Skin epidermis (tissue), 12 donors: ENCODE measurements around the gene MARK3.
A peak's percentile ranks its signal among the peaks of the same experiment; 100 is the strongest.

Experiments used
- H3K27ac ChIP-seq, 21 experiments: fragments of 200-600 bp; sonication (generic) in 11 of 21; one replicate each; pipeline ENCODE4 v1.5.0; 2020; ENCODE audit warnings: mild to moderate bottlenecking in 3 of 21, inconsistent platforms in 2 of 21, moderate library complexity in 2 of 21
- H3K4me3 ChIP-seq, 7 experiments: fragments of 200-600 bp; sonication (generic) in 2 of 7; one replicate each; pipeline ENCODE4 v1.5.0; 2020; ENCODE audit warnings: inconsistent platforms in 2 of 7, mild to moderate bottlenecking in 2 of 7, moderate library complexity in 1 of 7

MARK3 gene

DNA sequence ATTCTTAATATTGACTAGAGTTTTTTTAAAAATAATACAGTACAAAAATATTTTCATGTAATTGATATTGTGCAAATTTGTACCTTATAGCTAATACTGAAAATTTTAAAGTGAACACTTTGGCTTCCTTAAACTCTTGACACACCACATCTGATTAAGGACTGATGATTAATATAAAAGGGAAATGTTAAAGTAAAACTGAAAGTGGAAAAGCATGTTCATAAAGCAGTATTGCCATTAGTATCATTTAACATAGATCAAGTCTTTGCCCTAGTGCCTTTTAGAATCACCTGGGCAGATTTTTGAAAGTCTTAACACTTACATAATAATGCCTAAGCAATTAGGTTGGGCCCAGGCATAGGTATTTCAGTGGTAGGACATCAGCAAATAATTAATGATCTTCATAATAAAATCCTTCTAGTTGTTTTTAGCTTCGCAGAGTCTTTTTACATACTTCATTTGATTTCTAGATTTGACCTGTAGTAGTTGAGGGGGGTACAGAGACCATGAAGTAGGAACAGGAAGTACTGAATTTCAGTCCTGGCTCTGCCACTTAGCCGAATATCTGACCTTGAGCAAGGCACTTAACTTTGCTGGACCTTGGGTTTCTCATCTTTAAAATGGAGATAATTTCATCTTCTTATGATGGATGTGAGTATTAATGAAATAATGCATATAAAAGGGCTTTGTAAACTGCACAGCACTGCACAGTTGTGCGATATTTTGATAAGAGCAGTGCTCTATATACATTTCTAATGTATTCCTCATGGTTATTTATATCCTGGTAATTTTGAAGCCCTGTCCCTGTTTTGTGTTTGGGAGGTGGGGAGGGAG, 43.7 kb downstream of the MARK3 start:
- H3K27ac ChIP-seq: peak overlapping the region in 7 of 21 experiments; percentile 11 to 68 (median 37)
- no peak overlapping the region for H3K4me3 ChIP-seq

DNA sequence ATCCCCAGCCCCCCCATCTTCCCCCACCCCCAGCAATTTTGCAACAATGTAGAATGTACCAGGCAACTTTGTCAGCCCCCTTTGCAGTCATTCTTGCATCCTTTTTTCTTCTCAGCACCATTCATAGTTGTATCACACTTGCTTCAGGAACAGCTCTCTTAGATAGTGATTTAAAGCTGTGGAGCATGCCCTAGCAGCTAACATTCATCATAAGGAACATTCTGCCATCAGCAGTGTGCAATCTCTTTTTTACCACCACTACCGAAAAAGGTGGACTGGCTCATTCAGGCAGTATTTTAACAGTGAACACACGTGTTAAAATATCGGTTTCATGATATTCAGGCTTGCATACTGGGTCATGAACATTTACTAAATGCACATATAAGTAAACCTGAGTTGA, 45.1 kb downstream of the MARK3 start:
- Histone ChIP-seq H3K4me3 (no peak overlapping the region), H3K27ac (no peak overlapping the region)

DNA sequence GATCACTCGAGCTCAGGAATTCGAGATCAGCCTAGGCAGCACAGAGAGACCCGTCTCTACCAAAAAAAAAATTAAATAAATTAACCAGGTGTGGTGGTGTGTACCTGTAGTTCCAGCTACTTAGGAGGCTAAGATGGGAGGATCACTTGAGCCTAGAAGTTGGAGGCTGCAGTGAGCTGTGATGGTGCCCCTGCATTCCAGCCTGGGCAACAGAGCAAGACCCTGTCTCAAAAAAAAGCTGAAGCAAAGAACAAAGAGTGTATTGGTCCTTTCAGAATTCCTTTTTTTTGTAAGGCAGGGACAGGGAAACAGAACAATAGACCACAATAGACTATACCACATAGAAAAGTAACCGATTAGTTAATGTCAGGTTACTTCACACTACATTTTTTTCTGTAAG, 47.4 kb downstream of the MARK3 start:
- H3K27ac ChIP-seq: no peak overlapping the region
- no peak overlapping the region for H3K4me3 ChIP-seq

DNA sequence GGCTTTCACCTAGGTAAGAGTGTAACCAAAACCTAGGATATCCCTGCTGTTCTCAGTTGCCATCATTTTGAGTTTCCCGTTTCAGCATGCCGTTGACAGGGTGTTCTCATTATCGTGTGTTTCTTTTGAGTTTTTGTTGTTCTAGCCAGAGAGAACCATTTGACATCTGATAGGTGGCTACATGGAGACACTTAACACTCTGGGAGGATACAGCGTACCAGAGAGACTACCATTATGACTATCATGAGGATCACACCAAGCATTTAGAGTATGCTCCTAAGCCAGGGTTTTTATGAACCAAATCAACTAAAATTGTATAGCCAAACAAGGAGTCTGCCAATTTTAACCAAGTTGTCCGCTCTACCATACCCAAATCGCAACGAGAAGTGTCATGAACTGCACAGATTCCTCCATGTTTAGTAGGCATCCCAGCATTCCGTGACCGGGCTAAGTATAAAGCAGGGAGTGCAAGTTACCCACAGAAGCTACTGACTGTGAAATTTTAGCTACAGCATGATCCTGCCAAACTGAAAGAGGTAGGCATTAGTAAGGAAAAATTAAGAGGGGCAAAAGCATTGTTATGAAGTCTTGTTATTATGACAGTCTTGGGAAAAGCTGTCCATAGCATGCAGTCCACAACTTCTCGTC, 48.8 kb downstream of the MARK3 start:
- H3K27ac ChIP-seq: no peak overlapping the region
- no peak overlapping the region for H3K4me3 ChIP-seq

DNA sequence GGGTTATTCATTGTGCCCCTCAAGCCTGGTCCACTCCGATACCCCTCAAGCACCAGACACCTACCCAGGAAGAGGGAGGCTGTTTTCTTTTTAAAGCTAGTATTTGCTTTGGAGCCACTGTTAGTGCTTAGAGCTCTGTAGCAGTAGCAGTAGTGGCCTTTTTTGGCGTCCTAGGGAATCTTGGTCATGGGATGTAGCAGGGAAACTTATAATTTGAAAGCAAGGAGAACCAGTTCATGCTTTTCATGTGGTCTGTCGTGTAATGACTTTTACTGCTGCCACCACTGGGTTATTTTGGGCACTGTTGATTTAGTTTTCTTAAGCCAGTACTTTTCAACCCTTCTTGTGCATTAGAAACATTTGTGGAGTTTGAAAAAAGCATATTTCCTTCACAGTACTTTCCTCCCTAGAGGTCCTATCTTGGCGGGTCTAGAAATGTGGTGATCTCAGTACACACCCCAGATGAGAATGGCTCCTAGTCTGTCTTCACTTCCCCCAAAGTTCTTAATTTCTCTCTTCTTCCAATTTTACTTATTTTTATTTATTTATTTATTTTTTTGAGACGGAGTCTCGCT, 49.7 kb downstream of the MARK3 start:
- H3K27ac ChIP-seq: peak overlapping the region in 2 of 21 experiments; percentile 11 to 20
- no peak overlapping the region for H3K4me3 ChIP-seq

DNA sequence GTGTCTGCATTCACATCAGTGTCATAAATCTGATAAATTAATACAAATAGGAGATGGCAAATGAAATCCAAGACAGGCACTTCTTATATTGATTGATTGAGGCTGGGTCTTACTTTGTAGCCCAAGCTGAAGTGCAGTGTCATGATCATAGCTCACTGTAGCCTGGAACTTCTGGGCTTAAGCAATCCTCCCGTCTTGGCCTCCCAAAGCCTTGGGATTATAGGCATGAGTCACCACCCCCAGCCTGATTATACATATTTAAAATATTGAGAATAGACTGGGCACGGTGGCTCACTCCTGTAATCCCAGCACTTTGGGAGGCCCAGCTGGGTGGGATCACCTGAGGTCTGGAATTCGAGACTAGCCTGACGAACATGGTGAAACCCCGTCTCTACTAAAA, 51.3 kb downstream of the MARK3 start:
- Histone ChIP-seq H3K27ac (no peak overlapping the region), H3K4me3 (no peak overlapping the region)

DNA sequence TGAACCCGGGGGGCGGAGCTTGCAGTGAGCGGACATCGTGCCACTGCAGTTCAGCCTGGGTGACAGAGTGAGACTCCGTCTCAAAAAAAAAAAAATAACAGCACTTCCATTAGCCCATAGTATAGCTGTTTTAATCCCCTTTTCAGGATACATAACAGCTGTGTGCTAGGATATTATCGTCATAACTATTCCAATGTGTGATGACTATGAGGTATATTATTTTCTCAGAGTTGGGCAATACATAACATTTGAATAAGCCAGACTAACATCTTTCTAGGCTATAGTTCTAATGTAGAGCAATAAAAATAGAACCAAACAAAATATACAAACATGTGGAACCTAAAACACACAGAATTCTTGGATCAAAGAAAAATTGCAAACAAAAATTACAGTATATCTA, 57.1 kb downstream of the MARK3 start:
- no peak overlapping the region for H3K4me3 ChIP-seq
- H3K27ac ChIP-seq: peak overlapping the region in 1 of 21 experiments; percentile 63

DNA sequence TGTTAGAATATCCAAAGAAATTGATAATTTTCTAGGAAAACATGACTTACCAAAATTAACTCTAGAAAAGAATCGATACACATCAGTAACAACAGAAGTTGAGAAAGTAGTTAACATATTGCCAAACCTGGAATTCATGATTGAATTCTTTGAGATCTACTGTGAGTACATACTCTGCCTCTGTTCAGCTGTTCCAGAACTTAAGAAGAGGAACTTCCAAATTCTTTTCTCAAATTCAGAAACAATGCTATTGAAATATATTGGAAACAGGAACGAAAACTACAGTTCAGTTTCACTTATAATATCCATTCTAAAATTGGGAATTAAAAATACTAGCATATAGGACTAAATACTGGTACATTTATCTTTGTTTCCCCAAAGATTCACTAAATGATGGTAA, 57.9 kb downstream of the MARK3 start:
- Histone ChIP-seq H3K27ac (peak overlapping the region in 2 of 21 experiments; percentile 32 to 63), H3K4me3 (no peak overlapping the region)

DNA sequence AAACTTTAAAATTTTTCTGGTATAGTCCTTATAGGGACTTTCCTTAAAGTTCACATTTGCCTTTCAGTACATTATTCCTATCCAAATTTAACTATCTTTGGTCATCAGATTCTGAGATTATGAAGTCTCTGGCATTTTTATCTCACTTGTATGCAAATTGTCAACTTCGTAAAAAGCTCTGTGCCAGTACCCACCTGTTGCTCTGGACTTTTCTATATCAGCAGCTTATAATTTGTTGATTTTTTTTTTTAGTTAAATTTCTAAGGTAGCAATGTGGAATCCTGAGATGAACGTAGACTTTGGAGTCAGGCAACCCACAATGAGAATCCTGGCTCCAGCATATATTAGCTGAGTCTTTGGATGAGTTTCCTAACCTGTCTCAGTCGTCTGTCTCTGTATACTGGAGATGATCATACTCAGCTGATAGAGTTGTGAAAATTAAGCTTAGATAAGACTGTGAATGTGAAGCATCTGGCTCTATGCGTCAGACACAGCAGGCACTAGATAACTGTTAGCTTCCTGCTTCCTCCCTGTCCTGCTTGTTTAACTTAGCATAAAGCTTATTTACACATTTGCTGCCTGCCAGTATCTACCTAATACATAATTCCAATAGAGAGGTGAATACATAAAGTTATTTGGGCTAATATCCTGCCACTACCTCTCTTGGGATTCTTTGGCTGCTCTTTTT, 59.8 kb downstream of the MARK3 start:
- Histone ChIP-seq H3K27ac (no peak overlapping the region), H3K4me3 (no peak overlapping the region)

DNA sequence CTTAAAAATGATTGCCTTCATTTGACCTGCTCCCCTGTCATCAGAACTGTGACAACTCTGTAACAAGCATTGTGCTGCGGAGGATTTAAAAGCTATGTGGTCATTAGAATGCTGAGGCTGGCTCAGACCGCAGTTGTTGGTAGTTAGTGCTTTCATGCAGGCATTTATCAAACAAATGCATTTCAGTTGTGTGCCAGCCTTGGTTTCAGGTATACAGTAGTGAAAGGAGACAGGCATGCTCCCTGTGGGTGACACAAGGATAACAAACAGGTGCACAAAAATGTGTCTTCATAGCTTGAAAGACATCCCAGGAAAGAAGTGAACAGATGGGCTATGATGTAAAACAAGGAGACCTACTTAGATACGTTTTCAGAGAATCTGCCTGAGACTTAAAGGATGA, 60.6 kb downstream of the MARK3 start:
- Histone ChIP-seq H3K27ac (no peak overlapping the region), H3K4me3 (no peak overlapping the region)

DNA sequence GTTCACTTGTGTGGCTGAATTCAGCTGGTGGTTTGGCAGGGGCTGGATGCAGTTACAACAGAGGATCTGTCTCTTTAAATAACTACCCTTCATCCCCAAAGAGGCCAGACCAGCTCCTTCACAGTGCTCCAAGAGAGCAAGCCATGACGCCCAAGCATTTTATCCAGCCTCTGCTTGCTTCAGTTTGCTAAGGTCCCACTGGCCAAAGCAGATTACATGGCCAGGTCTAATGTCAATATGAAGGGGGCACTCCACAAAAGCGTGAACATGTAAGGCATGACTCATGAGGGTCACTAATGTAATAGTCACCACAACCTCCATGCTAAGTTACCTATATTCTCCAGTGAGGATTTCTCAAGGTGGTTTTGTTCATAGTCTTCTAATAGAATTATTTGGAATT, 62.9 kb downstream of the MARK3 start:
- Histone ChIP-seq H3K27ac (no peak overlapping the region), H3K4me3 (no peak overlapping the region)

DNA sequence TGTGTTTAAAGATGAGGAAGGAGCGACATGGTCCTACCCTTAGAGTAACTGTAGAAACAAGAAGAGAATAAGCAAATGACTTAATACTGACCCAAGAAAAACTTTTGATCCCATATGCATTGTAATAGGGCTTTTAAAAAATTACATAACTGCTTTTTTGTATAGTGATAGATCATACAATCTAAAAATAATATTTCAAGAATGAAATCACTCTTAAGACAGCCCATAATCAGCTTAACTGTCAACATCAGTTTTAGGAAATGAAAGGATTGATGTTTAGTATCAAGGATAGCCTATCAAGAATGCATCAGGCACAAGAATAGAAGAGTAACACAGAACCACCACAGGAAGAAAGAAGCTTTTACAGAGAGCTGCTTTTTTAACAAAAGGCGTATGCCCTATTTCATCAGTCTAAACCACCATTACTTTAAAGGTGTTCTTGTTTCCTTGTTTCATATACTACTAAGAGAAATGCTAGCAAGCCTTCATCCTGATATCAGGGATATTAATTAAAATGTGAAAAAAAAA, 64.5 kb downstream of the MARK3 start:
- H3K27ac ChIP-seq: no peak overlapping the region
- H3K4me3 ChIP-seq: no peak overlapping the region

DNA sequence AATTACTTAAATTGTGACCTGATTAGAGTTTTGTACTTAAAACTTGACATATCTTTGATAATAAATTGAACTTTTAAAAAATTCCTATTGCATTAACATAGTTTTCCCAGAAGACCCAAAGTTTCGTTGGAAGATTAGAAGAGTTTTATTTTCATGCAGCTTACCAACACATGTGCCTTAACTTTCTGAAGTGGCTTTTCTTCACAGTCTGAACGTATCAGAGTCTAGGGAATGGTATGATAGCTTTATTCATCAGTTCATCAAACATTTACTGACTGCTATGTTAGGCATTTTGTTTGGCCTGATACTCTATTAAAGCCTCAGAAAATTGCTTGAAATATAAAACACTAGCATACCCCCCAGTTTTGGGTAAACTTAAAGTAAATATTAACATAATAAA, 65.2 kb downstream of the MARK3 start:
- Histone ChIP-seq H3K4me3 (no peak overlapping the region), H3K27ac (no peak overlapping the region)

DNA sequence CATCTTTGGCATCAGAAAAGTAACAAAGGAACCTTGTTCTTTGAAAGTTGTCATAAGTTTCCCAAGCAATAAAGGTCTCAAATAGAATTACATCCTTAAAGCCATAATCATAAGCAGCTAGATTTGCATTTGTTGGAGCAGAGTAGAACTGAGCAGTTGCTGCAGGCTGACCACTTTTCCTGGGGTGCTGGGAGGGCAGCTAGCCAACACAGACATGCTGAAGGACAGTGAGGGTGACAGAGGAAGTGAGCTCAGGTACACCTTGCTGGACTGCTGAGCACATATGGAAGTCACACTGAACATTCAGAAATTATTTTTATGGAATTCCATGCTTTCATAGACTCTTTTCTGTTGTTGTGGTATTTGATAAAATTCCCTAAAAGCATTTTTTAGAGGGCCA, 66.2 kb downstream of the MARK3 start:
- no peak overlapping the region for H3K27ac ChIP-seq
- H3K4me3 ChIP-seq: no peak overlapping the region

DNA sequence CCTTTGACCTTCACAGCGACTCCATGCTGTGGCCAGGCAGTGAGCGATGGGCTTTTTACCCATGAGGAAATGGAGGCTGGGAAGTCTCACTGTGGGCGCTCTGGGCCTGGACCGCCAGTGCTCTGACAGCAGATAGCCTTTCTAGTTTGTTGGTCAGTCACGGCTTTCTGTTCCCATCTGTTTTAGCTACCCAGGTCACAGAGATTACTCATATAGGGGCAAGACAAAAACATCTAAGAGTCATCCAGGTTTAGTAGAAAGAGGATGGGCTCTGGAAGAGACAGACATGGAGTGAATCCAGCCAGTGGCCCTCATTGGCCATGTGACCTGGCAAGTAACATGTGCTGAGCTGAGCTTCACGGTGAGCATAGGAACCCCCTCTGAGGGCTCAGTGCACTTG, 68.6 kb downstream of the MARK3 start:
- Histone ChIP-seq H3K27ac (no peak overlapping the region), H3K4me3 (no peak overlapping the region)

DNA sequence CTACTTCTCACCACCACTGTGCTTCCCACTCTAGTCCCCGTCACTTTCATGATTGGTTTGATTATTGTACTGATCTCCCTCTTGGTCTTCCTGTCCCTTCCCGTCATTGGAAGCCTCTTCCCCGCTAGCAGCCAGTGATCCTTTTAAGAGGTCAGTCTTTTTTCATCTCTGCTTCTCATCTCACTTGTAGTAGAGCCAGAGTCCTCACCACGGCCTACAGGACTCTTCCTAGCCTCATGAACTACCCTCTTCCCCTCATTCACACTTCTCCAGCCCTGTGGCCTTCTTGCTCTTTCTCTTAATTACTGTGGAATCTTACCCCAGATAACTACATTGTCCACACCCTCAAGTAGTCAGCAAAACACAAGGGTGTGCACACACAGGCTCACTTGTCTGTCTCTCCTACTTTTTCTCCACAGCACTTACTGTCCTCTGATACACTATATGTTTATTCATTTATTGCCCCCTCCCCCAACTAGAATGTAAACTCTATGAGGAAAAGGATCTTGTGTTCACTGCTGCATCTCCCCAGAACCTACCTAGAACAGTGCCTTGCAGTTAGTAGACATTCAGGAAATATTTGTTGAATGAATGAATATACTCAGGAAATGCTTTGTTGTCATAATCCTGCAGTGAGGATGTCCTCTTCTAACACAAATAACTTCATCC, 71.1 kb downstream of the MARK3 start:
- H3K4me3 ChIP-seq: no peak overlapping the region
- no peak overlapping the region for H3K27ac ChIP-seq

DNA sequence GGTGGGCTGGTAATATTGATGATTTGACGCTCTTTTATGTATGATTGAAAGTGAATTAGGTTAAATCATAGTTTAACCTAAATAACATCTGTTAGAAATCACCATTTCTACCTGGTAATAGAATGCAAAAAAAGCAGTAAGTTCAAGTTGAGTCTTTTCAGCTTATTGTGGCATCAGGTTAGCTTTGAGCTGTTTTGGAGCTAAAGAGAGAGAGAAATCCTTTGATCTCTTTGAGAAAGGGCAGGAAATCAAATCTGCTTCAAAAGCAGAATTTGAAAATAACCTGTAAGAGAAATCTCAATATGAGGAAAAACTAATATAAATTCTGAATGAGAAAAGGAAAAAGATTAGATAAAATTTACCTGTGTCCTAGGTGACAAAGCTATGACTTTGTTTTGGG, 75.2 kb downstream of the MARK3 start:
- Histone ChIP-seq H3K4me3 (no peak overlapping the region), H3K27ac (no peak overlapping the region)

DNA sequence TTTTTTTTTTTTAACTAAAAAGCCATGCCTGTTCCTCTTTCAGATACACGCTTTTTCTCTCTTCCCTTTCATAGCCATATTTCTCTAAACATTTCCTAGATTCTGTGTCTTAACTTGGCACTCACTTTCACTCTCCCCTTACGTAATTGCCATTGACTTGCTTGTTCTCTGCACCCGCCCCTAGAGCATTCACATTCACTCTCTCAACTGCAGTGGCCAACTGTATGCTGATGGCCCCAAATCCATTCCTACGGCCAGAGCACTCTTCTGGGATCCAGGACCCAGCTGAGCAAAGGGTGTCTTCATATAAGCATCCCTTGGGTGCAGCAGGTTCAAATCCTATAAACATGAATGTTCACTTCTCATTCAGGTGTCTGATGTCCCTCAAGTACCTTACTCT, 77.9 kb downstream of the MARK3 start:
- no peak overlapping the region for H3K27ac ChIP-seq
- no peak overlapping the region for H3K4me3 ChIP-seq

DNA sequence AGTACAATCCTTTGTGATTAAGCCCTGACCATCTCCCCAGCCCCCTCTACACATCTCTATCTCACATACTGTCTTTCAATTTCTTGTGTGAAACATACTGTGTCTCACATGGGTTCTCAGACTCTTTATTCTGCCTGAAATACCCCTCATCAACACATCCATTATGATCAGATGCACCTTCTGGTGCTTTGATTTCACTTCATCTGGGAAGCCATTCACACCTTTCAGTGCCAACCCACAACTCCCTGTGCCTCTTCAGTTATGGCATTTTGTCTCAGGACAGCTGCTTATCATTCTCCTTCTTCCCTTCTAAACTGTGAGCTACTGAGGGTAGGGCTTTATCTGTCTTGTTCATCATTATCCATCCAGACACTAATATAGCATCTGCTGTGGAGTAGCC, 78.6 kb downstream of the MARK3 start:
- Histone ChIP-seq H3K27ac (no peak overlapping the region), H3K4me3 (no peak overlapping the region)

DNA sequence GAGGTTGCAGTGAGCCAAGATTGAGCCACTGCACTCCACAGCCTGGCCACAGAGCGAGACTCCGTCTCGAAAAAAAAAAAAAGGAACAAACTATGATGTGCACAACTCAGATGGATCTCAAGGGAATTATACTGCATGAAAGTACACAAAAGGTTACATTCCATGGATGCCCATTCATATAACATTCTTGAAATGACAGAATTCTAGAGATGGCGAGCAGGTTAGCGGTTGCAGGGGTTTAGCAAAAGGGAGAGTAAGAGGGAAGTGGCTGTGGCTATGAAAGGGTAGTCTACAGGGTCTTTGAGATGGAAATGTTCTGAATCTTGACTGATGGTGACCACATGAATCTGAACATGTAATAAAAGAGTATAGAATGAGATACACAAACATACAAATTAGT, 87.7 kb downstream of the MARK3 start:
- Histone ChIP-seq H3K27ac (no peak overlapping the region), H3K4me3 (no peak overlapping the region)
